ENCODE results near the gene PDZRN4. TPM values are rescaled to one million over a fixed set of nuclear protein-coding genes. Genes with fewer than 3 reads are reported as not detected.

Gene PDZRN4
- total RNA-seq = not detected in 2 replicates

DNA sequence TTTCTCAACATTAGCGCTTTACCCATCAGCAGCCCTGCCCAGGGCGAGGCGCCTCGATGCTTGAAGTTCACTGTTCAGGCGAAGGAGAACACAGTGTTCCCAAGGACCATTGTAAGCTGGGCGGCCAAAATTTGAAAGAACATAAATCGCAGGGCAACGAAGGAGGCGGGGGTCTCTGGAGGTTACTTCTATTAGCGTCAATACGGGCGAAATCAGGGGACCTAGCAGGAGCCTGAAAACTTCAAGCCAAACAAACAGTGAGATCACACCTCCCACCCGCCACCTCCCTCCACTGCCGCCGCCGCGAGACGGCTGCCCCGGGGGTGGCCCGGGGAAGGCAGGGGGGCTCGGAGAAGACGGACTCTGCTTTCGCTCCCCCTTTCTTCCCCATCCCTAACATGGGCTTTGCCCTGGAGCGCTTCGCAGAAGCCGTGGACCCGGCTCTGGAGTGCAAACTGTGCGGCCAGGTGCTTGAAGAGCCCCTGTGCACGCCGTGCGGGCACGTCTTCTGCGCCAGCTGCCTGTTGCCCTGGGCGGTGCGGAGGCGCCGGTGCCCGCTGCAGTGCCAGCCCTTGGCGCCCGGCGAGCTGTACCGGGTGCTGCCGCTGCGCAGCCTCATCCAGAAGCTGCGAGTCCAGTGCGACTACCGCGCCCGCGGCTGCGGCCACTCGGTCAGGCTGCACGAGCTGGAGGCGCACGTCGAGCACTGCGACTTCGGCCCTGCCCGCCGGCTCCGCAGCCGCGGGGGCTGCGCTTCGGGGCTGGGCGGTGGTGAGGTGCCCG is at the start of gene PDZRN4:
Gene PDZRN4 (plus strand): TSS at position 263 of the 783 bp plus-strand sequence.

